ENCODE results near the gene GALNT17.

Gene GALNT17

GRCh38 chr7:71404726-71405345 lies 272.9 kb downstream of the GALNT17 start:
- DNase-seq, result no peak

- DNase-seq, result peak; percentile 51
These were observed 276.3 kb downstream of the GALNT17 start for GRCh38 chr7:71408271-71408670.

- DNase-seq, result no peak
These were observed 277.7 kb downstream of the GALNT17 start for GRCh38 chr7:71409550-71410157.

GRCh38 chr7:71411475-71411874 lies 279.5 kb downstream of the GALNT17 start:
- DNase-seq, result no peak

GRCh38 chr7:71414490-71414889 lies 282.5 kb downstream of the GALNT17 start:
- DNase-seq, result peak; percentile 30

GRCh38 chr7:71419546-71420337 lies 287.8 kb downstream of the GALNT17 start:
- DNase-seq, result peak; percentile 93

- DNase-seq, result no peak
These were observed 290.2 kb downstream of the GALNT17 start for GRCh38 chr7:71422104-71422503.

GRCh38 chr7:71424166-71425035 lies 292.5 kb downstream of the GALNT17 start:
- no peak for DNase-seq

GRCh38 chr7:71429083-71429482 lies 297.1 kb downstream of the GALNT17 start:
- DNase-seq, result no peak

- no peak for DNase-seq
These were observed 298.3 kb downstream of the GALNT17 start for GRCh38 chr7:71430246-71430645.

- DNase-seq, result no peak
These were observed 307.4 kb downstream of the GALNT17 start for GRCh38 chr7:71439321-71439720.

- DNase-seq, result no peak
These were observed 310.7 kb downstream of the GALNT17 start for GRCh38 chr7:71442492-71443190.

GRCh38 chr7:71443191-71443530 lies 311.2 kb downstream of the GALNT17 start:
- no peak for DNase-seq

GRCh38 chr7:71444130-71444529 lies 312.2 kb downstream of the GALNT17 start:
- no peak for DNase-seq

GRCh38 chr7:71453630-71454029 lies 321.7 kb downstream of the GALNT17 start:
- DNase-seq, result no peak

GRCh38 chr7:71454981-71455380 lies 323.0 kb downstream of the GALNT17 start:
- no peak for DNase-seq

- DNase-seq, result no peak
These were observed 325.1 kb downstream of the GALNT17 start for GRCh38 chr7:71457021-71457420.

GRCh38 chr7:71457846-71458590 lies 326.1 kb downstream of the GALNT17 start:
- DNase-seq, result no peak

GRCh38 chr7:71459132-71459531 lies 327.2 kb downstream of the GALNT17 start:
- no peak for DNase-seq

GRCh38 chr7:71461572-71461971 lies 329.6 kb downstream of the GALNT17 start:
- DNase-seq, result no peak

- DNase-seq, result no peak
These were observed 333.8 kb downstream of the GALNT17 start for GRCh38 chr7:71465741-71466189.

Data from NCI-H82 (cell line).